GM12892 (cell line): Measurements from ENCODE around the gene PHLDA3.

Experiments used
- POLR2A ChIP-seq: IDR thresholded peaks from 2 replicates; pipeline ENCODE4 v1.6.1; 2011; ENCODE audit warnings: low read depth, low read length, control low read depth
- POLR2AphosphoS5 ChIP-seq: IDR thresholded peaks from 2 replicates; pipeline ENCODE4 v1.6.1; 2011; ENCODE audit warnings: low read depth, low read length, control low read depth

DNA sequence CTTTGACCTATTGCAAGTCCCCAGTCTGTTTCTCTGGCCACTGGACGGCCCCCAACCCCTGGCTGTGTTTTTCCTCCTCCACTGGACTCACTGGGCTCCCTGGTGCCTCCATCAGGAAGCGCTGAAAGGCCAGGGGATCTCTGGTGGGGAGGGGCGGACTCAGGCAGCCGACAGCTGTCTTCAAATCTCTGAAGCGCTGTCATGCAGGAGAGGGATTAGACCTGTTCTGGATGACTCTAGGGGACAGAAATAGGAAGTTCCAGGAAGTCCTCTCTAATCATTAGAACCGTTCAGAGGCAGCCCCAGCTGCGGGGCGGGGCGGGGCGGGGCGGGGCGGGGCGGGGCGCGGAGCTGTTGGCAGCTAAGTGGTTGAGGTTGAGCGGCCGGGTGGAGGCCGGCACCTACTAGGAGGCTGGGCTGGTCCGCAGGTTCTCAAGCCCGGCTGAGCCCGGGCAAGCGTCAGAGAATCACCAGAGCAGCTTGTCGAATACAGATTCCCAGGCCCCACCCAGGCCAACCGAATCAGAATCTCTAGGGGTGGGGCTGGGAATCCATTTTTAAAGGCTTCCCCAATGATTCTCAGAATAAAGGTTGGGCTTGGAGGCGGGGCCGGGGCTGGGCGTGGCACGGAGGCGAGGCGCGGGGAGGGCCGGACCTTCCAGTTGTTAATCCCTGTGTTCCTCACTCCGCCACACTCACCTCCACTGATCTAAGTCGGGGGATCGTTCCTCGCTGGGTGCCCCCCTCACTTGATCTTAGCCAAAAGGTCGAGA is 11.4 kb upstream of the PHLDA3 start:
- no peak for TF ChIP-seq POLR2AphosphoS5
- no peak for TF ChIP-seq POLR2A
